HCT116 (cell line): ENCODE data around the gene ARHGEF17. TPM values are rescaled to one million over a fixed set of nuclear protein-coding genes. Genes with fewer than 3 reads are reported as not detected.

Experiments used
- ATAC-seq: fragments of 200-7000 bp; cut with Tn5 transposase; 2 replicates; pipeline ENCODE4 v1.9.1; 2020; ENCODE audit warnings: mild to moderate bottlenecking, moderate library complexity
- BruUV-seq: library from RNA; stranded (reverse); fragments of 400-500 nt; replicated peaks from 2 replicates; lab custom pipeline; 2021; lab: Mats Ljungman, UMichigan
- CTCF ChIA-PET: fragments of 300-600 bp; sonication (Branson Sonifier 250); formaldehyde crosslinking; loops from one replicate; lab custom pipeline; 2021; ENCODE audit warnings: antibody characterized with exemption; lab: Charles Lee
- POLR2A ChIA-PET: fragments of 300-600, 350-600 bp; sonication (Branson Sonifier 250); formaldehyde crosslinking; loops from one replicate; lab custom pipeline; 2021; ENCODE audit warnings: antibody characterized with exemption; lab: Charles Lee
- RAD21 ChIA-PET, 2 experiments: fragments of 300-600 bp; sonication (Branson Sonifier 250); formaldehyde crosslinking; loops; one replicate each; lab custom pipeline; 2023; ENCODE audit warnings: low total read pairs in 2 of 2; ENCODE audit not compliant: uncharacterized antibody in 2 of 2, unreplicated experiment in 2 of 2, low non-redundant PET in 1 of 2; lab: Charles Lee
- DNase-seq: peaks from one replicate; pipeline ENCODE4 v3.0.0-alpha.2; 2010; ENCODE audit warnings: low read depth, low spot score
- H2AFZ ChIP-seq: fragments of 200-600 bp; shearing (Covaris generic), sonication (generic); 2 replicates; pipeline ENCODE4 v1.6.1; 2017; ENCODE audit warnings: low read depth, mixed run types, mixed read lengths, antibody characterized with exemption, low read length; ENCODE audit not compliant: poor library complexity, severe bottlenecking
- H3K27ac ChIP-seq: 2 replicates; pipeline ENCODE4 v1.5.1; 2012; ENCODE audit warnings: low read depth, low read length
- H3K27me3 ChIP-seq: fragments of 200-600 bp; sonication (generic); 2 replicates; pipeline ENCODE4 v1.6.1; 2016; ENCODE audit warnings: mixed run types, low read length, mixed read lengths; ENCODE audit not compliant: insufficient read depth
- H3K36me3 ChIP-seq, 2 experiments: fragments of 200-500 bp in 1 of 2; fragments of 200-600 bp in 1 of 2; sonication (Bioruptor generic) in 1 of 2; sonication (generic) in 1 of 2; 2 replicates each; pipeline versions ENCODE4 v1.5.1 to v1.6.1; 2014 to 2016; ENCODE audit warnings: low read length in 2 of 2, inconsistent platforms in 1 of 2, mixed read lengths in 1 of 2, mixed run types in 1 of 2; ENCODE audit not compliant: insufficient read depth in 2 of 2, control insufficient read depth in 1 of 2
- H3K4me1 ChIP-seq, 2 experiments: fragments of 200-600 bp in 1 of 2; sonication (generic) in 1 of 2; 2 replicates each; pipeline versions ENCODE4 v1.5.1 to v1.6.1; 2012 to 2017; ENCODE audit warnings: low read length in 2 of 2, inconsistent platforms in 1 of 2, mild to moderate bottlenecking in 1 of 2, mixed read lengths in 1 of 2, mixed run types in 1 of 2, moderate library complexity in 1 of 2; ENCODE audit not compliant: insufficient read depth in 2 of 2, control insufficient read depth in 1 of 2
- H3K4me2 ChIP-seq: fragments of 200-600 bp; sonication (generic); 2 replicates; pipeline ENCODE4 v1.6.1; 2017; ENCODE audit warnings: mixed run types, low read length, mixed read lengths
- H3K4me3 ChIP-seq, 2 experiments: fragments of 200-600 bp in 1 of 2; sonication (generic) in 1 of 2; replicated peaks in 1 of 2; 2 replicates each; pipeline ENCODE4 v1.5.1; 2011 to 2016; ENCODE audit warnings: low read length in 2 of 2, control low read depth in 1 of 2, low read depth in 1 of 2, mild to moderate bottlenecking in 1 of 2, mixed read lengths in 1 of 2, mixed run types in 1 of 2
- H3K79me2 ChIP-seq: fragments of 200-600 bp; sonication (generic); 2 replicates; pipeline ENCODE4 v1.6.1; 2017; ENCODE audit warnings: mild to moderate bottlenecking, mixed run types, low read length, moderate library complexity, mixed read lengths; ENCODE audit not compliant: insufficient read depth
- H3K9ac ChIP-seq: fragments of 200-600 bp; sonication (generic); 2 replicates; pipeline ENCODE4 v1.6.1; 2016; ENCODE audit warnings: low read length, mixed read lengths
- H3K9me2 ChIP-seq: fragments of 200-600 bp; sonication (generic), shearing (Covaris generic); 2 replicates; pipeline ENCODE4 v1.6.1; 2017; ENCODE audit warnings: mixed run types, mild to moderate bottlenecking, moderate library complexity; ENCODE audit not compliant: insufficient read depth
- H3K9me3 ChIP-seq, 2 experiments: fragments of 200-500 bp in 1 of 2; fragments of 200-600 bp in 1 of 2; sonication (Bioruptor generic) in 1 of 2; sonication (generic) in 1 of 2; 2 replicates each; pipeline ENCODE4 v1.6.1; 2014 to 2017; ENCODE audit warnings: low read length in 2 of 2, mixed read lengths in 2 of 2, inconsistent platforms in 1 of 2, low read depth in 1 of 2, mild to moderate bottlenecking in 1 of 2, mixed run types in 1 of 2, moderate library complexity in 1 of 2; ENCODE audit not compliant: control insufficient read depth in 1 of 2, insufficient read depth in 1 of 2
- H4K20me1 ChIP-seq: fragments of 200-600 bp; sonication (generic), shearing (Covaris generic); 2 replicates; pipeline ENCODE4 v1.6.1; 2017; ENCODE audit warnings: mixed run types, mild to moderate bottlenecking, moderate library complexity; ENCODE audit not compliant: insufficient read depth
- CEBPB ChIP-seq: IDR thresholded peaks from 2 replicates; pipeline ENCODE4 v1.6.1; 2012; ENCODE audit warnings: low read depth
- RAD21 ChIP-seq: IDR thresholded peaks from 2 replicates; pipeline ENCODE4 v1.6.1; 2012; ENCODE audit warnings: low read depth, mild to moderate bottlenecking
- SIN3A ChIP-seq: IDR thresholded peaks from 2 replicates; pipeline ENCODE4 v1.6.1; 2012; ENCODE audit warnings: low read depth
- ZBTB33 ChIP-seq: IDR thresholded peaks from 2 replicates; pipeline ENCODE4 v1.6.1; 2011; ENCODE audit warnings: mild to moderate bottlenecking, low read length, moderate library complexity; ENCODE audit not compliant: insufficient replicate concordance; ENCODE audit errors: extremely low read depth
- intact Hi-C: fragments of 100-400 bp; cut with micrococcal nuclease; formaldehyde crosslinking; loops from 2 replicates; pipeline ENCODE4 v1.10.0; 2022
- total RNA-seq: library from RNA; stranded (reverse); gene quantifications from one replicate; pipeline ENCODE4 v1.2.1, GENCODE V29; 2021; ENCODE audit not compliant: unreplicated experiment
- TF ChIP-seq, protein P1 (sequence below): IDR thresholded peaks from 2 replicates; pipeline ENCODE4 v1.6.1; 2012

Gene ARHGEF17
- total RNA-seq, 1 experiment from 2014 or later, result 18.2 TPM

- H2AFZ ChIP-seq, result no peak overlapping the region
- no peak overlapping the region for H3K27ac ChIP-seq
- peaks cover 0 to 6% of the 10 kb centered on the region in 2 experiments; a peak in 1 of 4 replicates for H3K4me1 ChIP-seq
- no peak overlapping the region for H3K4me3 ChIP-seq
- TF ChIP-seq SIN3A, result no peak
- H3K9me2 ChIP-seq, result no peaks in the 10 kb centered on the region
- ChIA-PET POLR2A (no interaction called here), CTCF (no interaction called here), RAD21 (no interaction called here)
- DNase-seq (no peak), ATAC-seq (no peak)
- no peak overlapping the region for H3K9ac ChIP-seq
- BruUV-seq, result no TSS peak
- no peaks in the 10 kb centered on the region for H3K79me2 ChIP-seq
- no peaks in the 10 kb centered on the region for H4K20me1 ChIP-seq
- no peak overlapping the region for H3K4me2 ChIP-seq
- no peaks in the 10 kb centered on the region for H3K9me3 ChIP-seq
- no peaks in the 10 kb centered on the region; a peak in 1 of 4 replicates for H3K36me3 ChIP-seq
- intact Hi-C loops, result no loop called here
- H3K27me3 ChIP-seq, result no peaks in the 10 kb centered on the region
These were observed 58.9 kb downstream of the ARHGEF17 start for GRCh38 chr11:73366953-73367352.

- Histone ChIP-seq H4K20me1 (no peaks in the 10 kb centered on the region), H3K27me3 (no peaks in the 10 kb centered on the region), H3K36me3 (no peaks in the 10 kb centered on the region), H3K27ac (no peak overlapping the region), H3K9me2 (no peaks in the 10 kb centered on the region), H2AFZ (no peak overlapping the region), H3K4me3 (no peak overlapping the region), H3K9ac (no peak overlapping the region), H3K9me3 (no peaks in the 10 kb centered on the region), H3K4me2 (no peak overlapping the region), H3K4me1 (peaks cover 0 to 4% of the 10 kb centered on the region in 2 experiments; a peak in 1 of 4 replicates), H3K79me2 (no peaks in the 10 kb centered on the region)
- no peak for TF ChIP-seq CEBPB
- no peak for TF ChIP-seq RAD21
- TF ChIP-seq, protein P1, sequence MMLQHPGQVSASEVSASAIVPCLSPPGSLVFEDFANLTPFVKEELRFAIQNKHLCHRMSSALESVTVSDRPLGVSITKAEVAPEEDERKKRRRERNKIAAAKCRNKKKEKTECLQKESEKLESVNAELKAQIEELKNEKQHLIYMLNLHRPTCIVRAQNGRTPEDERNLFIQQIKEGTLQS, result no peak
- TF ChIP-seq ZBTB33, result no peak
- ATAC-seq, result no peak
- intact Hi-C loops, result no loop called here
- ChIA-PET CTCF (no interaction called here), POLR2A (no interaction called here), RAD21 (no interaction called here)
- no peak for DNase-seq
- BruUV-seq, result no TSS peak
These were observed 59.5 kb downstream of the ARHGEF17 start for GRCh38 chr11:73367482-73368024.
